ENCODE measurements around the gene ELP4.

The ELP4 gene

GRCh38 chr11:31822175-31822926, 312.8 kb downstream of the ELP4 start:
- Histone ChIP-seq H3K36me3 (no peaks in the 10 kb centered on the region), H3K27ac (no peak overlapping the region), H3K9me3 (no peaks in the 10 kb centered on the region), H3K27me3 (peaks cover 100% of the 10 kb centered on the region), H3K4me1 (ENCODE audit: control insufficient read depth in 1 of 2, insufficient read depth in 1 of 2, low read depth in 1 of 2, low read length in 1 of 2) (peaks cover 0 to 6% of the 10 kb centered on the region in 2 experiments), H3K4me3 (ENCODE audit: low read depth in 1 of 2, low read length in 1 of 2) (no peak overlapping the region)
- TF ChIP-seq CTCF (IDR thresholded peaks at IDR 0.05): no peak

DNA sequence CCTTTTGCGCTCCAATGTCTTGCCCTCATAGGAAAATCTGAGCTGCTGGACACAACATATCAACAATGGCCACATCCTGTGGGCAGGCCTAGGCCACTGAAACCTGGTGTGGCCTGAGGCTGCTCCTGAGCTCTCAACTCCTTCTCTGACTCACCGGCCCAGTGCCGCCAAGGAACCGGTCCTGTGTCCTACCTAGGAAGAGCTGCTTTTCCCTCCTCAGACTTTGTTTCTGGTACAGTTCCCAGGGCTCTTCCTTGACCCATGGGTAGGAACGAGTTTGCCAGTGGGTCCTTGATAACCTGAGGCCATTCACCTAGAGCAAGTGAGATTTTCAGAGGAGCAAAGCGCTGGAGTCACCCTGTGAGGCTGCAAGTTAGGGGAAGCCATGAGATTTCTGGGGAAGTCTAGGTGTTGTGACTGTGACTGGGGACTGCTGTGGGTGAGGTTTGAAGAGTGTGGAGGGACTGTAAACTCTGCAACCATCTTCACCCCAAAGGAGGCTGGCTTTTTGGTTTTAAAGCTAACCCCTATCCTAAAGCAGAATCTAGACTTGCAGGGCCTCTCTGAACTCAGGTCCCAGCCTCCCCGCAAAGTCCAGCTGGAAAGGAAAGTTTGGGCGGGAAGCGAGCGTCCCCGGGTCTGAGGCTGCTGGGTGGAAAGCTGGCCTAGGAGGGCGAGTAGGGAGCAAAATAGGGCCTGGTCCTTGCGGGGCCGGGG, 313.5 kb downstream of the ELP4 start:
- TF ChIP-seq CTCF (IDR thresholded peaks at IDR 0.05): no peak

GRCh38 chr11:31823644-31824331, 314.2 kb downstream of the ELP4 start:
- no peaks in the 10 kb centered on the region for H3K36me3 ChIP-seq
- H3K4me1 ChIP-seq (ENCODE audit: control insufficient read depth in 1 of 2, insufficient read depth in 1 of 2, low read depth in 1 of 2, low read length in 1 of 2): no peaks in the 10 kb centered on the region
- peaks cover 100% of the 10 kb centered on the region for H3K27me3 ChIP-seq
- no peak overlapping the region for H3K27ac ChIP-seq
- H3K4me3 ChIP-seq (ENCODE audit: low read depth in 1 of 2, low read length in 1 of 2): no peak overlapping the region
- no peaks in the 10 kb centered on the region for H3K9me3 ChIP-seq
- no peak for TF ChIP-seq CTCF (IDR thresholded peaks at IDR 0.05)

More for the DNA sequence above, 313.5 kb downstream of the ELP4 start:
- H3K36me3 ChIP-seq: no peaks in the 10 kb centered on the region
- H3K27me3 ChIP-seq: peaks cover 100% of the 10 kb centered on the region
- no peaks in the 10 kb centered on the region for H3K9me3 ChIP-seq
- no peaks in the 10 kb centered on the region for H3K4me1 ChIP-seq (ENCODE audit: control insufficient read depth in 1 of 2, insufficient read depth in 1 of 2, low read depth in 1 of 2, low read length in 1 of 2)
- H3K4me3 ChIP-seq (ENCODE audit: low read depth in 1 of 2, low read length in 1 of 2): no peak overlapping the region
- H3K27ac ChIP-seq: no peak overlapping the region

DNA sequence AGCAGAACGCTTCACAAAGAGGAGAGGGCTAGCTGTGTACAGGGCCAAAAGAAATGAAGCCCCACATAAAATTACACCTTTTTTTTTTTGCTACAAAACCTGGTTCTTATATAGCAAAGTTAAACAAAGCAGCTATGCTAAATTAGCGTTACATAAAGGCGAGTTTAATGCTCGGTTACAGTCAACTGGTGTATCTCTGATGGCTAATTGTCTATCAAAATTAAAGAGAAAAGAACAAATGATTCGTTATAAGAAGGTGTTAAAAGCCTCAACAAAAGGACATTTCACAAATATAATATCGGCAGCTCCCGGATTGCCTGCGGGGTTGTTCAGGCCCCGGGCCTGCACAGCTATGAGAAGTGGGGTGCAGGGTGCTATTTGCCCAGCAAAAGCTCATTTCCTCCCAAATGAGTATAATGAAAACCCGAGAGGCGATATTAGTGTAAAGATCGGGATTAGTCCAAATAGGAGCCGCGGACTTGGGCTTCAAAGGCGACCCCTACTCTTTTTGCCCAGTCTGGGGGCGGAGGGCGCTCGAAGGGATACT, 314.8 kb downstream of the ELP4 start:
- no peaks in the 10 kb centered on the region for H3K9me3 ChIP-seq
- H3K4me1 ChIP-seq (ENCODE audit: control insufficient read depth in 1 of 2, insufficient read depth in 1 of 2, low read depth in 1 of 2, low read length in 1 of 2): no peaks in the 10 kb centered on the region
- H3K27ac ChIP-seq: no peak overlapping the region
- H3K36me3 ChIP-seq: no peaks in the 10 kb centered on the region
- TF ChIP-seq CTCF (IDR thresholded peaks at IDR 0.05): no peak
- peaks cover 100% of the 10 kb centered on the region for H3K27me3 ChIP-seq
- H3K4me3 ChIP-seq (ENCODE audit: low read depth in 1 of 2, low read length in 1 of 2): no peak overlapping the region

Data from neutrophil (primary cell).